ENCODE measurements around the gene ALX4. TPM values are rescaled to one million over a fixed set of nuclear protein-coding genes. Genes with fewer than 3 reads are reported as not detected.

The ALX4 gene
- total RNA-seq, 2 experiments from 2014 or later = not detected

DNA sequence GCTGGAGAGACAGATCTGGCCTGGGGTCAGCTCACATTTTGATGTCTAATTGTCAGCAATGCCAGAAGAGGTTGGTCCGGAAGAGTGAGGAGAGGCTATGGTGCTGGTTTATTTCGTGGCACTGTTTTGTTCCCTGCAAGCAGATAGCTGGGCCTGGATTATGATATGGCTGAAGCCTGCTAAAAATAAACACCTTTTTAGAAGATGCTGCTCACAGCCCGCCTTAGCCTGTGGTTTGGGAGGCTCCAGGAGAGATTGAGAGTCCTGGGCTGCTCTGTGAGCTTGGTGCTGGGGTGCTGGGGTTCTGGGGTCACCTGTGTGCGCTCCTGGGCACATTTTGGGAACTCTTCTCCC is 29.6 kb upstream of the ALX4 start:
- H3K9me3 ChIP-seq (ENCODE audit: low read length) = no peaks in the 10 kb centered on the region
- no peak overlapping the region for H2AFZ ChIP-seq (ENCODE audit: low read length)
- no TSS peak for BruUV-seq (replicated peaks)
- H3K4me3 ChIP-seq (ENCODE audit: low read depth, low read length, poor library complexity, severe bottlenecking) = no peak overlapping the region
- ChIA-PET POLR2A (interaction anchor here (0.8 kb wide), 2 partner anchors 15 to 225 kb away, joined by 3 read pairs; no protein-coding TSS in a partner anchor), CTCF (ENCODE audit: unreplicated experiment) (no interaction called here)
- H3K4me2 ChIP-seq (ENCODE audit: low read length) = no peak overlapping the region
- H3K27ac ChIP-seq (ENCODE audit: low read depth, low read length, poor library complexity, severe bottlenecking) = no peak overlapping the region
- no peak for DNase-seq (ENCODE audit: low spot score)
- no peaks in the 10 kb centered on the region for H3K4me1 ChIP-seq (ENCODE audit: insufficient read depth, low read length, poor library complexity, severe bottlenecking)
- no peaks in the 10 kb centered on the region for H3K36me3 ChIP-seq (ENCODE audit: insufficient read depth, low read length)
- H3K79me2 ChIP-seq (ENCODE audit: insufficient read depth, low read depth, low read length) = no peaks in the 10 kb centered on the region
- intact Hi-C loops (cut with micrococcal nuclease; ENCODE audit: unreplicated experiment) = no loop called here
- TF ChIP-seq EZH2phosphoT487 (IDR thresholded peaks at IDR 0.05; ENCODE audit: borderline replicate concordance, low read depth, low read length) = no peak
- TF ChIP-seq CTCF (conservative IDR thresholded peaks at IDR 0.05; ENCODE audit: low read length) = no peak
- H4K20me1 ChIP-seq (ENCODE audit: insufficient read depth, low read length) = no peaks in the 10 kb centered on the region
- H3K9me2 ChIP-seq (ENCODE audit: insufficient read depth, low read length) = no peaks in the 10 kb centered on the region

GRCh38 chr11:44338698-44339529 is 29.0 kb upstream of the ALX4 start:
- H3K27ac ChIP-seq (ENCODE audit: low read depth, low read length, poor library complexity, severe bottlenecking) = no peak overlapping the region
- H3K4me3 ChIP-seq (ENCODE audit: low read depth, low read length, poor library complexity, severe bottlenecking) = no peak overlapping the region
- ChIA-PET POLR2A (interaction anchor here (0.8 kb wide), 2 partner anchors 15 to 225 kb away, joined by 3 read pairs; no protein-coding TSS in a partner anchor), CTCF (ENCODE audit: unreplicated experiment) (no interaction called here)
- intact Hi-C loops (cut with micrococcal nuclease; ENCODE audit: unreplicated experiment) = no loop called here
- H3K36me3 ChIP-seq (ENCODE audit: insufficient read depth, low read length) = no peaks in the 10 kb centered on the region
- no peak for DNase-seq (ENCODE audit: low spot score)
- H4K20me1 ChIP-seq (ENCODE audit: insufficient read depth, low read length) = no peaks in the 10 kb centered on the region
- no peaks in the 10 kb centered on the region for H3K79me2 ChIP-seq (ENCODE audit: insufficient read depth, low read depth, low read length)
- no peak overlapping the region for H2AFZ ChIP-seq (ENCODE audit: low read length)
- no peaks in the 10 kb centered on the region for H3K4me1 ChIP-seq (ENCODE audit: insufficient read depth, low read length, poor library complexity, severe bottlenecking)
- no peaks in the 10 kb centered on the region for H3K9me2 ChIP-seq (ENCODE audit: insufficient read depth, low read length)
- no TSS peak for BruUV-seq (replicated peaks)
- no peak overlapping the region for H3K4me2 ChIP-seq (ENCODE audit: low read length)
- no peaks in the 10 kb centered on the region for H3K9me3 ChIP-seq (ENCODE audit: low read length)
- TF ChIP-seq EZH2phosphoT487 (IDR thresholded peaks at IDR 0.05; ENCODE audit: borderline replicate concordance, low read depth, low read length) = no peak
- no peak for TF ChIP-seq CTCF (conservative IDR thresholded peaks at IDR 0.05; ENCODE audit: low read length)

GRCh38 chr11:44338026-44338425 is 28.1 kb upstream of the ALX4 start:
- intact Hi-C loops (cut with micrococcal nuclease; ENCODE audit: unreplicated experiment) = no loop called here
- Histone ChIP-seq H3K36me3 (ENCODE audit: insufficient read depth, low read length) (no peaks in the 10 kb centered on the region), H3K4me1 (ENCODE audit: insufficient read depth, low read length, poor library complexity, severe bottlenecking) (no peaks in the 10 kb centered on the region), H3K4me3 (ENCODE audit: low read depth, low read length, poor library complexity, severe bottlenecking) (no peak overlapping the region), H2AFZ (ENCODE audit: low read length) (no peak overlapping the region), H3K9me3 (ENCODE audit: low read length) (no peaks in the 10 kb centered on the region), H4K20me1 (ENCODE audit: insufficient read depth, low read length) (no peaks in the 10 kb centered on the region), H3K4me2 (ENCODE audit: low read length) (no peak overlapping the region), H3K27ac (ENCODE audit: low read depth, low read length, poor library complexity, severe bottlenecking) (no peak overlapping the region), H3K9me2 (ENCODE audit: insufficient read depth, low read length) (no peaks in the 10 kb centered on the region), H3K79me2 (ENCODE audit: insufficient read depth, low read depth, low read length) (no peaks in the 10 kb centered on the region)
- no peak for TF ChIP-seq CTCF (conservative IDR thresholded peaks at IDR 0.05; ENCODE audit: low read length)
- no peak for TF ChIP-seq EZH2phosphoT487 (IDR thresholded peaks at IDR 0.05; ENCODE audit: borderline replicate concordance, low read depth, low read length)
- BruUV-seq (replicated peaks) = no TSS peak
- ChIA-PET POLR2A (no interaction called here), CTCF (ENCODE audit: unreplicated experiment) (no interaction called here)
- DNase-seq (ENCODE audit: low spot score) = no peak

Data from OCI-LY7 (cell line).